Colonic mucosa (tissue), 4 donors: ENCODE results near the gene ADGRB2. TPM values are rescaled to one million over a fixed set of nuclear protein-coding genes. Genes with fewer than 3 reads are reported as not detected.

ENCODE experiments used
- DNase-seq: peaks from one replicate; pipeline ENCODE4 v3.0.0-alpha.2; 2020
- H3K27ac ChIP-seq: fragments of 200-600 bp; one replicate; pipeline ENCODE4 v1.8.0; 2021
- H3K27me3 ChIP-seq: fragments of 200-600 bp; one replicate; pipeline ENCODE4 v1.8.0; 2021
- H3K36me3 ChIP-seq: fragments of 200-600 bp; one replicate; pipeline ENCODE4 v1.8.0; 2021
- H3K4me1 ChIP-seq: fragments of 200-600 bp; one replicate; pipeline ENCODE4 v1.8.0; 2021; ENCODE audit warnings: mild to moderate bottlenecking
- H3K4me3 ChIP-seq: fragments of 200-600 bp; one replicate; pipeline ENCODE4 v1.8.0; 2021
- H3K9ac ChIP-seq, 2 donors: one replicate each; pipeline ENCODE4 v1.7.0; 2013; ENCODE audit warnings: control low read depth in 2 of 2, low read depth in 2 of 2, low read length in 2 of 2
- H3K9me3 ChIP-seq: fragments of 200-600 bp; one replicate; pipeline ENCODE4 v1.8.0; 2021
- CTCF ChIP-seq: fragments of 200-600 bp; IDR thresholded peaks from one replicate; pipeline ENCODE4 v1.8.0; 2022; ENCODE audit warnings: antibody characterized with exemption, mild to moderate bottlenecking
- intact Hi-C: fragments of 100-400 bp; cut with DNase I; formaldehyde crosslinking; loops from one replicate; pipeline ENCODE4 v1.14.1; 2022
- total RNA-seq, 2 donors: library from RNA; stranded (reverse); fragmentation: NEBNext Ultra II Directional in 1 of 2; extraction: Animal tissue kit (Norgen Biotek cat#: 25700) in 1 of 2; gene quantifications; one replicate each; pipeline ENCODE4 v1.2.1, GENCODE V29; 2021
- donor health status: healthy.
- donor health status: DM: no; HTN: no; CAD: no.
- donor health status: DM: no; HTN: no; CAD: no.

Gene ADGRB2
- total RNA-seq, 2 donors from 2014 or later = 0.59 to 1.6 TPM

DNA sequence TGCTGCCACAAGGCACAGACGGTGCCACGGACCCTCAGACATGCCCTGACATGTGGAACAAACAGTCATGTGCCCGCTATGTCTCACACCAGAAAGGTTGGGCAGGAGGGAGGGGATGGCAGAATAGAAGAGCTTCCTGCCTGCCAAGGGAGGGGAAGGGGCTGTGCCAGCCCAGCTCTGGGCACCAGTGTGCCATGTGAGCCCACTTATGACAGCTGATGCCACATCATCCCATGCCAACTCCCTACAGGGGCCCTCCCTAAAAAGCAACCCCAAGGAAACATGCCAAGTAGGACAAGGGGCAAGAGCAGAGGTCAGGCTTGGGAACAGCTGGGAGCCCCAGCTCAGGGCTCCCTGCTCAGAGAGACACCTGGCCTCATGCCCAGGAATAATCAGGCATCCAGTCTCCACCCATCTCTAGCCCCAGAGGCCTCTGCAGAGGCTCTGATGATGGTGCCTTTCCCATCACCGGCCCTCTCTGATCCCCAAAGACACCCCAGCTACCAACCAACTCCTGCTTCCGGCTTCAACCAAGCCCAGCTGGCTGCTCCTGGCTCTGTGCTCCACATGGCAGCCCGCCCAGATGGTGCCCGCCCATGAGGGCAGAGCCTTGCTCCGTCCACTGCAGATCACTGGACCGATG, 10.3 kb downstream of the ADGRB2 start:
- Histone ChIP-seq H3K4me1 (no peaks in the 10 kb centered on the region), H3K9me3 (no peaks in the 10 kb centered on the region), H3K9ac (peak overlapping the region; percentile 15 to 38), H3K4me3 (no peak overlapping the region), H3K36me3 (no peaks in the 10 kb centered on the region), H3K27me3 (no peaks in the 10 kb centered on the region), H3K27ac (no peak overlapping the region)
- intact Hi-C loops = no loop called here
- peak; percentile 86 for DNase-seq
- TF ChIP-seq CTCF = no peak

DNA sequence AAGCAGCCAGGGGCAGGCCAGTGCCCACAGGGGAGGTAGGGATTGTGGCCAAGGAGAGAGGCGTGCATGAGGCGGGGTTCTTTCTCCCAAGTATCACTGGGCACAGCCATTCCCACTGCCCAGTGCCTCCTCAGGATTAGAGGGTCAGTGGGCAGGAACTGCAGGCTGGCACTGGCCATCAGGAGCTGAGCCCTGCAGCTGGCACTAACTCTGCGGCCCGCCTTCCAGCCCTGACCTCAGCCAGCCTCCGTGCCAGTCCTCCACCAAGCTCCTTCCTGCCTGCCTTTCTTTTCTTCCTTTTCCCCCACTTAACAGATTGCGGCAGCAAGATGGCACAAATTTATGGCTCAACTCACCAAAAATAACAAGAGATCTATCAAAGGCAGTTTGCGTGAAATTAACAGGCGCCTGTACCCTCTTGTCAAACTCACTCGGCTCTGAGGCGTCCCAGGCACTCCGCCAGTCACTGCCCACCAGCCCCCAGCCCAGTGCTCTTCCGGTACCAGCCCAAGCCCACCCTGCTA, 11.1 kb downstream of the ADGRB2 start:
- H3K9ac ChIP-seq = peak overlapping the region in 1 of 2 donors; percentile 38
- intact Hi-C loops = no loop called here
- H3K9me3 ChIP-seq = no peaks in the 10 kb centered on the region
- no peak for DNase-seq
- H3K4me1 ChIP-seq = no peaks in the 10 kb centered on the region
- TF ChIP-seq CTCF = no peak
- H3K36me3 ChIP-seq = no peaks in the 10 kb centered on the region
- no peak overlapping the region for H3K4me3 ChIP-seq
- H3K27ac ChIP-seq = no peak overlapping the region
- H3K27me3 ChIP-seq = no peaks in the 10 kb centered on the region

- no peaks in the 10 kb centered on the region for H3K4me1 ChIP-seq
- intact Hi-C loops = no loop called here
- TF ChIP-seq CTCF = no peak
- H3K9me3 ChIP-seq = no peaks in the 10 kb centered on the region
- no peaks in the 10 kb centered on the region for H3K27me3 ChIP-seq
- no peak for DNase-seq
- H3K27ac ChIP-seq = no peak overlapping the region
- H3K9ac ChIP-seq = no peak overlapping the region
- no peak overlapping the region for H3K4me3 ChIP-seq
- H3K36me3 ChIP-seq = no peaks in the 10 kb centered on the region
These were observed 11.9 kb downstream of the ADGRB2 start for GRCh38 chr1:31752258-31752657.

DNA sequence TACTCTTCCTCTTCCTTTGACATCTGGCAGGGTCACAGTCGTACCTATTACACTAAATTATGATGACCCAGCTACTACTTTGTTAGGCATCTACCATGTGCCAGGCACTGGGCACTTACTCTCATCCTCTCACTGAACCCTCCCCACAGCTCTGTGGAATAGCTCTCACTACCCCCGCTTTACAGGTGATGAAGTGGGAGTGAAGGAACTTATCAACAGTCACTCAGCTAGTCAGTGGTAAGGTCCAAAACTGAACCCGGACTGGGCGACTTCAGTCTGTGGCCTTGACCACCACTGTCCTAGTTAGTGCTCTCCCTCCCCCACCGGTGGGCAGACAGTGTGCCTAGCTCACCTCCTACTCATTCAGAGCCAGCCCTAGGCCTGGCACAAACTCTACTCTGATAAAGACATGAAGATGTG, 12.3 kb downstream of the ADGRB2 start:
- no peak for DNase-seq
- intact Hi-C loops = no loop called here

GRCh38 chr1:31750858-31751510, 13.2 kb downstream of the ADGRB2 start:
- Histone ChIP-seq H3K9ac (no peak overlapping the region), H3K27me3 (no peaks in the 10 kb centered on the region), H3K4me3 (no peak overlapping the region), H3K36me3 (no peaks in the 10 kb centered on the region), H3K4me1 (no peaks in the 10 kb centered on the region), H3K9me3 (no peaks in the 10 kb centered on the region), H3K27ac (no peak overlapping the region)
- DNase-seq = no peak
- intact Hi-C loops = no loop called here
- no peak for TF ChIP-seq CTCF

More for the DNA sequence above, 12.3 kb downstream of the ADGRB2 start:
- Histone ChIP-seq H3K4me3 (no peak overlapping the region), H3K36me3 (no peaks in the 10 kb centered on the region), H3K9me3 (no peaks in the 10 kb centered on the region), H3K27ac (no peak overlapping the region), H3K9ac (no peak overlapping the region), H3K4me1 (no peaks in the 10 kb centered on the region), H3K27me3 (no peaks in the 10 kb centered on the region)
- no peak for TF ChIP-seq CTCF
